IPS-15b (cell line): ENCODE data around the gene COQ4.
"Not testable (repeated sequence)": the region's sequence is repeated elsewhere in the genome, so short reads cannot be mapped to it uniquely, and the experiment has no call there.

Experiments
- H3K27me3 ChIP-seq: one replicate; pipeline ENCODE4 v1.6.1; 2013; ENCODE audit warnings: low read length; ENCODE audit not compliant: control insufficient read depth, insufficient read depth
- H3K36me3 ChIP-seq: one replicate; pipeline ENCODE4 v1.6.1; 2013; ENCODE audit warnings: low read length; ENCODE audit not compliant: control insufficient read depth, insufficient read depth
- H3K4me1 ChIP-seq: one replicate; pipeline ENCODE4 v1.6.1; 2013; ENCODE audit warnings: mild to moderate bottlenecking, low read length; ENCODE audit not compliant: control insufficient read depth, insufficient read depth
- H3K4me3 ChIP-seq: one replicate; pipeline ENCODE4 v1.5.1; 2013; ENCODE audit warnings: low read depth, low read length
- H3K9ac ChIP-seq: one replicate; pipeline ENCODE4 v1.6.1; 2013; ENCODE audit warnings: low read depth, mild to moderate bottlenecking, low read length
- H3K9me3 ChIP-seq: one replicate; pipeline ENCODE4 v1.6.1; 2013; ENCODE audit warnings: mild to moderate bottlenecking, low read length; ENCODE audit not compliant: control insufficient read depth, insufficient read depth

The COQ4 gene

DNA sequence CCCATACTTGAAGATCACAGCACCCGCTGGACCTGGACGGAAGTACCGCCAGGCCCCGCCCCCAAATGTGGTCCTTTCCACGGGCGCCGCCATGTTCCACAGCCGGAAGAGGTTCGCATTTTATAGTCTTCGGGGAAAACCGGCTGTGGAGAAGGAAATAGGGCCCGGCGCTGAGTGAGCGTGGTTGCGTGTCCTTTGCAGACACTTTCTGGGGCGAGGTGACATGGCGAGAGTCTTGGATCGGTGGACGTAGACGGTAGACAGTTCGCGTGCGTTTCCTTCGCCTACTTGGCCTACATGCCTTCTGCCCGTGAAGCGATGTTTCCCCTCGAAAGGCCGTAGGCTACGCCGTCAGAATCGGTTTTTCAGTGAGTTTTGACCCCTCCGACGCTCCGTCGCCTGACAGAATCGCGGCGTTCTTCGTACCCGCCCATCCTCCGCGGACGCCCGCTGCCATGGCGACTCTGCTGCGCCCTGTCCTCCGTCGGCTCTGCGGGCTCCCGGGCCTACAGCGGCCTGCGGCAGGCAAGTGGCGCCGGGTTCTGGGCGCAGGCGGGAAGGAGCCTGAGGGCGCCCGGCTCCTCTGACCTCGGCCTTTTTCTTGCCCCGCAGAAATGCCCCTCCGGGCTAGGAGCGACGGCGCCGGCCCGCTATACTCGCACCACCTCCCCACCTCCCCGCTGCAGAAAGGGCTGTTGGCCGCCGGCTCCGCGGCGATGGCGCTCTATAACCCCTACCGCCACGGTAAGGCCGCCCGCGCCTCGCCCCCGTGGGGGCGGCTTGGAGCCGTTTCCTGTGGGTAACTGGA, at the start of gene COQ4, which contains the start of gene TRUB2:
Gene COQ4 (plus strand): TSS at position 436 of the 808 bp plus-strand sequence. CDS start 20 bp downstream, at position 456.
Gene TRUB2 (minus strand): TSS at position 44 of the 808 bp plus-strand sequence. CDS start 39 bp downstream, at position 5.
- Histone ChIP-seq H3K9me3 (no peaks in the 10 kb centered on the region), H3K9ac (peak within 1 kb of the TSS; percentile 91), H3K4me3 (peak within 1 kb of the TSS; percentile 99), H3K36me3 (peaks cover 10% of the 10 kb centered on the region), H3K27me3 (no peaks in the 10 kb centered on the region), H3K4me1 (no peaks in the 10 kb centered on the region)

DNA sequence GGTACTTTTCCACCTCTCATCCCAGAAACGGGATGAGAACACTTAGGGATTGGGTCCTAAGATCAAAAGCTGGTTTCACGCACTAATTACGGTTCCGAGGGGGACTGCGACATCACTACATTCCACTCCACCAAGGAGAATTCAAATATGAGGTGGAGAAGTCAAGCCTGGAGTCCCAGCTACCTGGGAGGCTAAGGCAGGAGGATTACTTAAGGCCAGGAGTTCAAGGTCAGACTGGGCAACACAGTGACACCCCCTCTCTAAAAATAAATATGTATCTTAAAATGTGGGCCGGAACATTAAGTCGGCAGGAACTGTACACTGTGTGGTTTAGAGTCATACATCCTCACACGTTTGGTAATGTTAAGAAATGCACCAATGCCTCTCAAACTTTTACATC, 48.4 kb upstream of the COQ4 start:
- H3K4me3 ChIP-seq, result peak overlapping the region; percentile 91
- H3K9me3 ChIP-seq, result no peaks in the 10 kb centered on the region
- no peaks in the 10 kb centered on the region for H3K27me3 ChIP-seq
- peaks cover 12% of the 10 kb centered on the region for H3K36me3 ChIP-seq
- H3K9ac ChIP-seq, result no peak overlapping the region
- no peaks in the 10 kb centered on the region for H3K4me1 ChIP-seq

DNA sequence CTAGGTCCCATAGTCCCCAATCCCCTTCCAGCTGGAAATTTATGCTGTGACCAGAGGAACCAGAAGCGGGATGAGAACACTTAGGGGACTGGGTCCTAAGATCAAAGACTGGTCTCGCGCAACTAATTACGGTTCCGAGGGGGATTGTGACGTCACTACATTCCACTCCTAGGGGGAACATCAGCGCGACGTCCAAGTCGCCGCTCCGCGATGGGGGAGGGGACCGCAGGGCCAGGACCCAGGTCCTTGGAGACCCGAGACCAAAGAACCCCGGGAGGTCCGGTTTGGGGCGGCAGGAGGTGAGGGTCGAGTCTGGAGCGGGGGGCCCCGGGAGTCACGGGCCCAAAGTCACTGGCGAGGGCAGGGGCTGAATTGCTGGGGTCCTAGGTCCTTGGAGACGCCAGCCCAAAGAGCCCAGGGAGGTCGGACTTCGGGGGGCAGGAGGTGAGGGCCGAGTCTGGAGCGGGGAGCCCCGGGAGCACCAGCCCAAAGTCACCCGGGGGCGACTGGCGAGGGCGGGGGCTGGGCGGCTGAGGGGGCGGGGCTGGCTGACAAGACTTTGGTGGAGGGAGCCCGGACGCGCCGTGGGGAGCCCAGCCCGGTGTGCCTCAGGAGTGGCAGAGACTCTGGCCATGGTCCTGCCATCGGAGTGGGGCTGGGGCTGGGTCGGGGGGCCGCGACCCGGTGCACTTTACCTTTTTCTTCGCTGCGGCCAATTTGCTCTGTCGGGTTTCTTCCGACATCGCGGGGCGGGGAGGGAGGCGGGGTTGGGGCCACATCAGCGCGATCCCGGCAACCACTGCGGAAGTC, 47.2 kb upstream of the COQ4 start, which contains the start of gene GOLGA2:
Gene GOLGA2 (minus strand): TSS at position 810 of the 810 bp plus-strand sequence. CDS start 31 bp downstream, at position 779.
- Histone ChIP-seq H3K36me3 (peaks cover 12% of the 10 kb centered on the region), H3K27me3 (no peaks in the 10 kb centered on the region), H3K4me3 (peak within 1 kb of the TSS; percentile 99), H3K9ac (peak within 1 kb of the TSS; percentile 83), H3K9me3 (no peaks in the 10 kb centered on the region), H3K4me1 (no peaks in the 10 kb centered on the region)

DNA sequence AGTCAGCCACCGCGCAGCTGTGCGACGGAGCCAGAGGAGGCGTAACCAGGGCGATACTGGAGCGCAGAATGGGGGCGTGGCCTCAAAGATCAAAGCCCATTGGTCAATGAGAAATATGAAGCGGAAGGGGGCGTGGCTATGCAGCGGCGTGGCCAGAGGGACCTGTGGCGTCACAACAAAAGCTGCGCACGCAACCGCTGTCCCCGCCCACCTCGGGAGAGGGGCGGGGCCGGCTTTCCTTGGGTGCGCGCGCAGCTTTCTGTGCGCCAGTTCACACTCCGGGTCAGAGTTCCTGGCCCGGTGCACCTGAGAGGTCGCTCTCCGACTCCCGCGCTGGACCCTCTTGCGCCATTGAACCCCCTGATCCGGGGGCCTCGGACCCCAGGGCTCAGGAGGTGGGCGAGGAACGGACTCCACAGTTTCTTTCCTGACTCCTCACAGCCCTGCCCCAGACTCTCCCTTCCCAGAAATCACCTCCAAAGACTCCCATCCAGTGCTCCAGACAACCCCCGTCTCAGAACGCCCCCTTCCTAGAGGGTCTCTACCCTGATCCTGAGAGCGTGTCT, 46.5 kb upstream of the COQ4 start, which contains the start of gene SWI5:
Gene SWI5 (plus strand): TSS at position 269 of the 566 bp plus-strand sequence.
- no peaks in the 10 kb centered on the region for H3K9me3 ChIP-seq
- H3K9ac ChIP-seq, result peak within 1 kb of the TSS; percentile 83
- H3K27me3 ChIP-seq, result no peaks in the 10 kb centered on the region
- H3K4me3 ChIP-seq, result peak within 1 kb of the TSS; percentile 99
- peaks cover 10% of the 10 kb centered on the region for H3K36me3 ChIP-seq
- H3K4me1 ChIP-seq, result no peaks in the 10 kb centered on the region

DNA sequence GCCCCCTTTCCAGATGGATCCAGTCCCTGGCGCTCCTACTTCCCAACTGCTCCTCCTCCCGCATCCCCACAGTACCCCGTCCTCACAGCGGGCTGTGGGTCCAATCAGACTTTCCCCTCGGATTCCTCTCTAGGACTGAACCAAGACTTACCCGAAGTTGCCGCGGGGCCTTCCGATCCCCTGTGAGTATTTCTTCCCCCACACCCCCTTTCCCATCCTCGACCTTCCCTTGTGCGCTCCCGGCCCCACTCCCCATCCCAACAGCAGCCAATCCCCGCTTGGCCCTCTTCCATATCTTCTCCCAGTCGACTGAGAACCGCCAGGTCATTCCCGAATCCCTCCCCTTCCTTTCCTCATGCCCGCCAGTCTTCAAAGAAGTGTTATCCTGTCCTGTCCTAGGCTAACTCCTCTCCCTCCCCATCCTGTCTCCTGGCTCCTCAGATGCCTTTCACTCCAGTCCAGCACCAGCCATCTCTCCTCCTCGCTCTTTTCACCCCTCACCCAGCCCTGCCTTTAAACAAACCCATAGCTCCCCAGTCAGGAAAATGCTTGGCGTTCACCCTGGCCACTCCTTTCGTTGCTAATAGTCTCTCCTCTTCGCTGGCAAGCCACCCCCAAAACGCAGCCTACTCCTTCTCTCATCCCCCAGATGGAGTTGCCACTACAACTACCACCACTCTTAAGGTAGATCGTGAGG, 45.9 kb upstream of the COQ4 start:
- Histone ChIP-seq H3K4me3 (peak overlapping the region; percentile 99), H3K4me1 (no peaks in the 10 kb centered on the region)

DNA sequence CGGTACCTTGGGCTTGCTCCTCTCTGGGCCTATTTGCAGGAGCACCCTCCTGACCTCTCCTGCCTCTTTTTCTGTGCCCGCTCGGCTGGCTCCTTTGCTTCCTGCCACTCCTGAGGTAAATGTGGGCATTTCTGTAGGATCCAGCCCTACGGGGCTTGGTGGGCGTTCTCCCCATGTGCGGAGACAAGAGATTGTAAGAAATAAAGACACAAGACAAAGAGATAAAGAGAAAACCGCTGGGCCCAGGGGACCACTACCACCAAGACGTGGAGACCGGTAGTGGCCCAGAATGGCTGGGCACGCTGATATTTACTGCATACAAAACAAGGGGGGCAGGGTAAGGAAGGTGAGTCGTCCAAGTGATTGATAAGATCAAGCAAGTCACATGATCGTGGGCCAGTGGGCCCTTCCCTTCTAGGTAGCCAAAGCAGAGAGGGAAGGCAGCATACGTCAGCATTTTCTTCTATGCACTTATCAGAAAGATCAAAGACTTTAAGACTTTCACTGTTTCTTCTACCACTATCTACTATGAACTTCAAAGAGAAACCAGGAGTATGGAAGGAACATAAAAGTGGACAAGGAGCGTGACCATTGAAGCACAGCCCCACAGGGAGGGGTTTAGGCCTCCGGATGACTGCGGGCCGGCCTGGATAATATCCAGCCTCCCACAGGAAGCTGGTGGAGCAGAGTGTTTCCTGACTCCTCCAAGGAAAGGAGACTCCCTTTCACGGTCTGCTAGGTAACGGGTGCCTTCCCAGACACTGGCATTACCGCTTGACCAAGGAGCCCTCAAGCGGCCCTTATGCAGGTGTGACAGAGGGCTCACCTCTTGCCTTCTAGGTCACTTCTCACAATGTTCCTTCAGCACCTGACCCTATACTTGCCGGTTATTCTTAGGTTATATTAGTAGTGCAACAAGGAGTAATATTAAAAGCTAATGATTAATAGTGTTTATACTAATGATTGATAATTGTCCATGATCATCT, 43.3 kb upstream of the COQ4 start:
- H3K27me3 ChIP-seq, H3K4me1 ChIP-seq, H3K36me3 ChIP-seq, H3K9me3 ChIP-seq, H3K9ac ChIP-seq, H3K4me3 ChIP-seq: not testable (repeated sequence)

More for the DNA sequence above, 45.9 kb upstream of the COQ4 start:
- Histone ChIP-seq H3K9me3 (no peaks in the 10 kb centered on the region), H3K9ac (peak overlapping the region; percentile 83), H3K36me3 (peaks cover 6% of the 10 kb centered on the region), H3K27me3 (no peaks in the 10 kb centered on the region)

DNA sequence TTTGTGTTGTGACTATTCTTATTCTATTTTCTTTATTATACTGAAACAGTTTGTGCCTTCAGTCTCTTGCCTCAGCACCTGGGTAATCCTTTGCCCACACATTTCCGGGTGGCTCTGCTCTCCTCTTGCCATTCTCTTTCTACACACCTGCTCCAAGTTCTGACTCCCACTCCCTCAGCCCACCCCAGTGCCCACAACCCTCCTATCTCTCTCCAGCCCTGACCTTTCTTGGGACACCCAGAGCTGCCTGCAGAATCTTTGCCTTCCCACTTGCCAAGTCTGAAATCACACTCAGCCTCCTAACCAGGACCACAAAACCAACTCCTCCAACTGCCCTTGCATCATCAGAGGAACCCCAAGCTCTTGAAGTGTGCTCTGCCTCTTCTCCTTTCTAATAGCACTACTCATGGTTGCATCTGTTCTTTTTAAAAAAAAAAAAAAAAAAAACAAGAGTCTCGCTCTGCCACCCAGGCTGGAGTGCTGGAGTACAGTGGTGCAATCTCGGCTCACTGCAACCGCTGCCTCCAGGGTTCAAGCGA, 42.5 kb upstream of the COQ4 start:
- Histone ChIP-seq H3K4me3 (no peak overlapping the region), H3K9me3 (no peaks in the 10 kb centered on the region), H3K9ac (no peak overlapping the region), H3K36me3 (no peaks in the 10 kb centered on the region), H3K4me1 (no peaks in the 10 kb centered on the region), H3K27me3 (no peaks in the 10 kb centered on the region)

DNA sequence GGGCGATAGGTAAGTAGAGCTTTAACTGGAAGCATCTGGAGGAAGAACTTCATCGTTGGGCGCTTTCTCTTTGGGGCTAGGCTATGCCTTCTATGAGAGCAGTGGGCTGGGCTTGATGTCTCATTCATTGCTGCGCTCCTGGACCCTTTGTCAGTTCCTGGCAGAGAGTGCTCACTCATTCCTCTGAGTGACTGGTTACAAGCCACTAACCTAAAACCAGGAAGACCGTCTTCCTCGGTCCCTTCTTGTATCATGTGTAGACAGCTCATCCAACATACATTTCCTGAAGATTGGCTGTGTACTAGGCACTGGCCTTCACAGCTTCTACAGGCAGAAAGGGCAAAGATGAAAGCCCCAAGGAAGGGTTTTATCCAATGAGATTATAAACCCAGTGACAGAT, 40.1 kb upstream of the COQ4 start:
- no peaks in the 10 kb centered on the region for H3K27me3 ChIP-seq
- no peaks in the 10 kb centered on the region for H3K9me3 ChIP-seq
- H3K4me3 ChIP-seq, result no peak overlapping the region
- H3K36me3 ChIP-seq, result no peaks in the 10 kb centered on the region
- H3K4me1 ChIP-seq, result no peaks in the 10 kb centered on the region
- H3K9ac ChIP-seq, result no peak overlapping the region

DNA sequence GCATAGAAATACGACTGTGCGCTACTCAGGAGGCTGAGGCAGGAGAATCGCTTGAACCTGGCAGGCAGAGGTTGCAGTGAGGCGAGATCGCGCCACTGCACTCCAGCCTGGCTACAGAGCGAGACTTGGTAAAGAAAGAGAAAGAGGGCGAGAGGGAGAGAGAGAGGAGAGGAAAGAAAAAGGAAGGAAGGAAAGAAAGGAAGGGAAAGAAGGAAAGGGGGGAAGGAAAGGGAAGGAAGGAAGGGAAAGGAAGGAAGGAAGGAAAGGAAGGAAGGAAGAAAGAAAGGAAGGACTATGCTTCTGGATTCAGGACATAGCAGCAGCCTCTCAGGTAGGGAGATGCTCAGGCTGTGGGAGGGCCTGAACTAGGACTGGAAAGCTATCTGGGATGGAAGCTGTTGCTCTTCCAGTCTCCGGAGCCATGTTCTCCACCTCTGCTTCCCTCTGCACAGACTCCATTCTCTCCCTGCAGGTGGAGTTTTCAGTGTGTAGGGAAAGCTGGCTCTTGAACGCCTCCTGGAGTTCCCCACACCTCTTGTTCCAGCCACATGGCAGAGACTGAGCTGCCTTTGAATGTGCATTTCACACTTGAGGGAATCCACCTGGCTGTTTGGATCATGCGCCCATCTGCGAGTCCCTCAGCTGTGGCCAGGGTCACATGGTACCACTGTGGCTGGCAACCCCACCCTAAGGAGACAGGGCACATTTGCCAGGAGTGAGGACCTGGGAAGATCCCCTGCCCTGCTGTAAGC, 37.4 kb upstream of the COQ4 start:
- H3K27me3 ChIP-seq, result no peaks in the 10 kb centered on the region
- H3K4me3 ChIP-seq, result no peak overlapping the region
- no peak overlapping the region for H3K9ac ChIP-seq
- H3K4me1 ChIP-seq, result no peaks in the 10 kb centered on the region
- H3K9me3 ChIP-seq, result no peaks in the 10 kb centered on the region
- H3K36me3 ChIP-seq, result peaks cover 9% of the 10 kb centered on the region

DNA sequence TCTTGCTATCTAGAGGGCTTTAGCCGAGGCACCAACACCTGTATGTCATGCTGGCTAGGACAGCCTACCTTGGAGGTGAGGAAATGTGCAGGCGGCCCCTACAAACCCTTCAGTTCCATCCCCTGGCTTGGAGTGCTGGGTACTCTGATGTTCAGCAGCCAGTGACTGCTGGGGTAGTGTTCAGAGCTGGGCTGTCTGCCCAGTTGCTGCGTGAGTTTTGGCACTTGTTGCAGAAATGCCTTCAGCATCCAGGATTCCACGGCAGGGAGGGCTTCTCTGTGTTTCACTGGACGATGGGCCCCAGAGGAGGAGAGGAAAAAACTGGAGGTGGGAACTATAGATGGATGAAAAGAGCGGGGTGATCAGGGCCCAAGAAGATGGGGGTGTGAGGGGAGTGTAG, 36.2 kb upstream of the COQ4 start:
- H3K4me1 ChIP-seq, result no peaks in the 10 kb centered on the region
- no peaks in the 10 kb centered on the region for H3K27me3 ChIP-seq
- H3K36me3 ChIP-seq, result peaks cover 9% of the 10 kb centered on the region
- H3K9ac ChIP-seq, result no peak overlapping the region
- H3K4me3 ChIP-seq, result no peak overlapping the region
- H3K9me3 ChIP-seq, result no peaks in the 10 kb centered on the region
